WTC11 (cell line): ENCODE measurements around the gene ATP9B. TPM values are rescaled to one million over a fixed set of nuclear protein-coding genes. Genes with fewer than 3 reads are reported as not detected.

ENCODE experiments used
- ATAC-seq: fragments of 200-7000 bp; cut with Tn5 transposase; 2 replicates; pipeline ENCODE4 v1.10.0; 2021; ENCODE audit warnings: mild to moderate bottlenecking, moderate library complexity
- CTCF ChIA-PET: fragments of 300-600 bp; sonication (Branson Sonifier 250); formaldehyde crosslinking; loops from one replicate; lab custom pipeline; 2021; ENCODE audit warnings: antibody characterized with exemption; lab: Charles Lee
- POLR2A ChIA-PET: fragments of 350-600 bp; sonication (Branson Sonifier 250); formaldehyde crosslinking; loops from one replicate; lab custom pipeline; 2021; ENCODE audit warnings: antibody characterized with exemption; lab: Charles Lee
- DNase-seq: peaks from one replicate; pipeline ENCODE4 v3.0.0; 2021; ENCODE audit warnings: low spot score
- H3K27ac Mint-ChIP-seq: 2 replicates; pipeline ENCODE4 v1.8.0; 2021; ENCODE audit warnings: mixed read lengths
- H3K27me3 Mint-ChIP-seq: 2 replicates; pipeline ENCODE4 v1.8.0; 2021; ENCODE audit warnings: low read depth, mild to moderate bottlenecking, moderate library complexity, mixed read lengths
- H3K36me3 Mint-ChIP-seq: 2 replicates; pipeline ENCODE4 v1.8.0; 2021; ENCODE audit warnings: mixed read lengths
- H3K4me1 Mint-ChIP-seq: 2 replicates; pipeline ENCODE4 v1.8.0; 2022; ENCODE audit warnings: mixed read lengths
- H3K4me3 Mint-ChIP-seq: 2 replicates; pipeline ENCODE4 v1.8.0; 2021; ENCODE audit warnings: mild to moderate bottlenecking, moderate library complexity, mixed read lengths
- H3K9me3 Mint-ChIP-seq: 2 replicates; pipeline ENCODE4 v1.8.0; 2021; ENCODE audit warnings: mixed read lengths
- AFF4 ChIP-seq: sonication (generic); formaldehyde crosslinking; IDR thresholded peaks from 2 replicates; pipeline ENCODE4 v1.8.1; 2023; ENCODE audit warnings: mild to moderate bottlenecking, missing genetic modification reagents, borderline replicate concordance
- AR ChIP-seq: fragments of 250-450 bp; sonication (Bioruptor Pico); IDR thresholded peaks from 2 replicates; pipeline ENCODE4 v1.9.0; 2021; ENCODE audit warnings: mild to moderate bottlenecking
- ATF1 ChIP-seq: sonication (generic); formaldehyde crosslinking; IDR thresholded peaks from 2 replicates; pipeline ENCODE4 v1.8.1; 2023; ENCODE audit warnings: mild to moderate bottlenecking, moderate library complexity, missing genetic modification reagents
- CREB1 ChIP-seq: sonication (generic); formaldehyde crosslinking; IDR thresholded peaks from 2 replicates; pipeline ENCODE4 v1.8.0; 2023; ENCODE audit warnings: mild to moderate bottlenecking, missing genetic modification reagents
- CTCF ChIP-seq: fragments of 200-600 bp; IDR thresholded peaks from 2 replicates; pipeline ENCODE4 v1.8.0; 2022; ENCODE audit warnings: antibody characterized with exemption
- E2F4 ChIP-seq: sonication (generic); formaldehyde crosslinking; IDR thresholded peaks from 2 replicates; pipeline ENCODE4 v1.8.1; 2022; ENCODE audit warnings: low read depth, mild to moderate bottlenecking, moderate library complexity, missing genetic modification reagents, borderline replicate concordance
- E2F5 ChIP-seq: sonication (generic); formaldehyde crosslinking; IDR thresholded peaks from 2 replicates; pipeline ENCODE4 v1.8.1; 2022; ENCODE audit warnings: mild to moderate bottlenecking, moderate library complexity, missing genetic modification reagents
- ETV6 ChIP-seq: sonication (generic); formaldehyde crosslinking; IDR thresholded peaks from 2 replicates; pipeline ENCODE4 v1.8.1; 2022; ENCODE audit warnings: mild to moderate bottlenecking, missing genetic modification reagents
- FOXP4 ChIP-seq: sonication (generic); formaldehyde crosslinking; IDR thresholded peaks from 2 replicates; pipeline ENCODE4 v1.8.0; 2022; ENCODE audit warnings: mild to moderate bottlenecking, missing genetic modification reagents
- MXD4 ChIP-seq: fragments of 250-450 bp; sonication (Bioruptor Pico); IDR thresholded peaks from 2 replicates; pipeline ENCODE4 v1.8.0; 2021; ENCODE audit warnings: mild to moderate bottlenecking, moderate library complexity, borderline replicate concordance
- RELA ChIP-seq: sonication (generic); formaldehyde crosslinking; IDR thresholded peaks from 2 replicates; pipeline ENCODE4 v1.8.1; 2022; ENCODE audit warnings: missing genetic modification reagents, mild to moderate bottlenecking, borderline replicate concordance
- SMAD4 ChIP-seq: sonication (generic); formaldehyde crosslinking; IDR thresholded peaks from 2 replicates; pipeline ENCODE4 v1.8.0; 2022; ENCODE audit warnings: mild to moderate bottlenecking, missing genetic modification reagents
- TEAD1 ChIP-seq: sonication (generic); formaldehyde crosslinking; IDR thresholded peaks from 2 replicates; pipeline ENCODE4 v1.8.0; 2022; ENCODE audit warnings: mild to moderate bottlenecking, missing genetic modification reagents
- ZNF281 ChIP-seq: sonication (generic); formaldehyde crosslinking; IDR thresholded peaks from 2 replicates; pipeline ENCODE4 v1.8.0; 2023; ENCODE audit warnings: mild to moderate bottlenecking, missing genetic modification reagents
- ZNF425 ChIP-seq: fragments of 250-450 bp; sonication (Bioruptor Pico); conservative IDR thresholded peaks from 2 replicates; pipeline ENCODE4 v1.9.0; 2021; ENCODE audit warnings: mild to moderate bottlenecking
- total RNA-seq: library from RNA; stranded (reverse); gene quantifications from 3 replicates; pipeline ENCODE4 v1.2.3, GENCODE V29; 2021

ATP9B gene
- total RNA-seq, 1 experiment from 2014 or later = 19.0 TPM

- ChIA-PET CTCF (no interaction called here), POLR2A (no interaction called here)
- no peak for TF ChIP-seq RELA (CRISPR knock-in tag)
- Mint-ChIP-seq H3K36me3 (no peaks in the 10 kb centered on the region), H3K4me3 (no peak overlapping the region), H3K4me1 (no peaks in the 10 kb centered on the region), H3K27ac (no peak overlapping the region), H3K27me3 (no peaks in the 10 kb centered on the region), H3K9me3 (no peaks in the 10 kb centered on the region)
- DNase-seq (no peak), ATAC-seq (no peak)
These were observed 52.7 kb downstream of the ATP9B start for GRCh38 chr18:79121746-79122474.

- H3K27me3 Mint-ChIP-seq = no peaks in the 10 kb centered on the region
- no peaks in the 10 kb centered on the region for H3K9me3 Mint-ChIP-seq
- DNase-seq (no peak), ATAC-seq (no peak)
- H3K4me1 Mint-ChIP-seq = no peaks in the 10 kb centered on the region
- CTCF ChIA-PET = no interaction called here
- H3K27ac Mint-ChIP-seq = no peak overlapping the region
- no peak overlapping the region for H3K4me3 Mint-ChIP-seq
- H3K36me3 Mint-ChIP-seq = peaks cover 4% of the 10 kb centered on the region; the same call in 1 of the 2 replicates
- POLR2A ChIA-PET = no interaction called here
- TF ChIP-seq ATF1 (no peak), TEAD1 (no peak), SMAD4 (CRISPR knock-in tag) (no peak), ZNF281 (no peak), CTCF (no peak), FOXP4 (CRISPR knock-in tag) (no peak), E2F4 (CRISPR knock-in tag) (no peak), AFF4 (CRISPR knock-in tag) (no peak), ZNF425 (CRISPR knock-in tag) (no peak), AR (CRISPR knock-in tag) (no peak), MXD4 (no peak), CREB1 (CRISPR knock-in tag) (no peak), E2F5 (no peak), ETV6 (no peak)
These were observed 54.8 kb downstream of the ATP9B start for GRCh38 chr18:79123948-79124347.
